Measurements from ENCODE around the gene CRELD2.
A peak's percentile ranks its signal among the peaks of the same experiment; 100 is the strongest.

Gene CRELD2

GRCh38 chr22:49918911-49919881, 762 bp downstream of the CRELD2 start:
- DNase-seq (ENCODE audit: low read depth), result no peak
- no peak for TF ChIP-seq CTCF (IDR thresholded peaks at IDR 0.05; ENCODE audit: insufficient read depth, low read depth, low read length, missing control alignments)
- peak overlapping the region; percentile 88 for H3K4me3 ChIP-seq (ENCODE audit: low read depth, low read length)

GRCh38 chr22:49920859-49921258, 2.4 kb downstream of the CRELD2 start:
- H3K4me3 ChIP-seq (ENCODE audit: low read depth, low read length), result no peak overlapping the region
- no peak for TF ChIP-seq CTCF (IDR thresholded peaks at IDR 0.05; ENCODE audit: insufficient read depth, low read depth, low read length, missing control alignments)

GRCh38 chr22:49921508-49922278, 3.3 kb downstream of the CRELD2 start:
- no peak for DNase-seq (ENCODE audit: low read depth)
- no peak overlapping the region for H3K4me3 ChIP-seq (ENCODE audit: low read depth, low read length)
- no peak for TF ChIP-seq CTCF (IDR thresholded peaks at IDR 0.05; ENCODE audit: insufficient read depth, low read depth, low read length, missing control alignments)

More at GRCh38 chr22:49920859-49921258, 2.4 kb downstream of the CRELD2 start:
- DNase-seq (ENCODE audit: low read depth), result no peak

GRCh38 chr22:49922484-49922883, 4.0 kb downstream of the CRELD2 start:
- DNase-seq (ENCODE audit: low read depth), result no peak
- no peak for TF ChIP-seq CTCF (IDR thresholded peaks at IDR 0.05; ENCODE audit: insufficient read depth, low read depth, low read length, missing control alignments)

GRCh38 chr22:49922926-49923325, 4.5 kb downstream of the CRELD2 start:
- H3K4me3 ChIP-seq (ENCODE audit: low read depth, low read length), result peak overlapping the region; percentile 94; the same call in 1 of the 2 replicates
- no peak for DNase-seq (ENCODE audit: low read depth)
- TF ChIP-seq CTCF (IDR thresholded peaks at IDR 0.05; ENCODE audit: insufficient read depth, low read depth, low read length, missing control alignments), result no peak

More at GRCh38 chr22:49922484-49922883, 4.0 kb downstream of the CRELD2 start:
- no peak overlapping the region for H3K4me3 ChIP-seq (ENCODE audit: low read depth, low read length)

- H3K4me3 ChIP-seq (ENCODE audit: low read depth, low read length), result peak overlapping the region; percentile 94
- DNase-seq (ENCODE audit: low read depth), result peak; percentile 86
- TF ChIP-seq CTCF (IDR thresholded peaks at IDR 0.05; ENCODE audit: insufficient read depth, low read depth, low read length, missing control alignments), result peak; percentile 58
Measured at GRCh38 chr22:49923445-49923844, 5.0 kb downstream of the CRELD2 start.

All from GM12865 (cell line).